Neural cell (in vitro differentiated cells): ENCODE data around the gene UNC45A. TPM values are rescaled to one million over a fixed set of nuclear protein-coding genes. Genes with fewer than 3 reads are reported as not detected.

ENCODE experiments used
- H2AFZ ChIP-seq: fragments of 200-600, 300-800 bp; sonication (generic), shearing (Covaris generic); 2 replicates; pipeline ENCODE4 v1.6.0; 2014; ENCODE audit warnings: low read depth, mild to moderate bottlenecking, antibody characterized with exemption, low read length, moderate library complexity
- H3F3A ChIP-seq: fragments of 200-600 bp; shearing (Covaris generic); 2 replicates; pipeline ENCODE4 v1.6.1; 2016; ENCODE audit warnings: mild to moderate bottlenecking, moderate library complexity, mixed read lengths, antibody characterized with exemption, low read length; ENCODE audit not compliant: insufficient read depth, poor library complexity, severe bottlenecking
- H3K27ac ChIP-seq: fragments of 200-600, 300-800 bp; sonication (generic), shearing (Covaris generic); 2 replicates; pipeline ENCODE4 v1.5.1; 2014; ENCODE audit warnings: mild to moderate bottlenecking, low read length, moderate library complexity
- H3K27me3 ChIP-seq: fragments of 300-800, 200-600 bp; sonication (generic), shearing (Covaris generic); 2 replicates; pipeline ENCODE4 v1.6.0; 2014; ENCODE audit warnings: mild to moderate bottlenecking, low read depth, low read length, moderate library complexity; ENCODE audit not compliant: insufficient read depth
- H3K36me3 ChIP-seq: fragments of 300-800, 200-600 bp; sonication (generic), shearing (Covaris generic); 2 replicates; pipeline ENCODE4 v1.5.1; 2014; ENCODE audit warnings: mild to moderate bottlenecking, antibody characterized with exemption, low read length, moderate library complexity; ENCODE audit not compliant: insufficient read depth
- H3K4me2 ChIP-seq: fragments of 300-800, 200-600 bp; sonication (generic), shearing (Covaris generic); 2 replicates; pipeline ENCODE4 v1.6.0; 2014; ENCODE audit warnings: mild to moderate bottlenecking, low read length
- H3K4me3 ChIP-seq: fragments of 300-800, 200-600 bp; sonication (generic), shearing (Covaris generic); 2 replicates; pipeline ENCODE4 v1.5.1; 2014; ENCODE audit warnings: mild to moderate bottlenecking, low read length, moderate library complexity
- H3K79me2 ChIP-seq: fragments of 200-600 bp; shearing (Covaris generic); replicated peaks from 2 replicates; pipeline ENCODE4 v1.6.0; 2014; ENCODE audit warnings: mild to moderate bottlenecking, low read length, moderate library complexity; ENCODE audit not compliant: insufficient read depth
- H3K9ac ChIP-seq: fragments of 300-800, 200-600 bp; sonication (generic), shearing (Covaris generic); 2 replicates; pipeline ENCODE4 v1.6.1; 2016; ENCODE audit warnings: mild to moderate bottlenecking, low read length, mixed read lengths
- H3K9me2 ChIP-seq: fragments of 200-600 bp; shearing (Covaris generic); 2 replicates; pipeline ENCODE4 v1.6.1; 2016; ENCODE audit warnings: mild to moderate bottlenecking, low read length, mixed read lengths; ENCODE audit not compliant: insufficient read depth
- H3K9me3 ChIP-seq: fragments of 200-600, 300-800 bp; sonication (generic), shearing (Covaris generic); 2 replicates; pipeline ENCODE4 v1.6.1; 2016; ENCODE audit warnings: mild to moderate bottlenecking, mixed run types, low read length, moderate library complexity, mixed read lengths
- H4K20me1 ChIP-seq: fragments of 200-600 bp; shearing (Covaris generic); 2 replicates; pipeline ENCODE4 v1.6.1; 2016; ENCODE audit warnings: mild to moderate bottlenecking, mixed run types; ENCODE audit not compliant: insufficient read depth
- CTCF ChIP-seq: fragments of 450-650 bp; IDR thresholded peaks from 2 replicates; pipeline ENCODE4 v1.5.1; 2014; ENCODE audit warnings: antibody characterized with exemption, mild to moderate bottlenecking, moderate library complexity; ENCODE audit not compliant: poor library complexity, severe bottlenecking
- EP300 ChIP-seq: fragments of 450-650 bp; conservative IDR thresholded peaks from 2 replicates; pipeline ENCODE4 v1.6.1; 2014; ENCODE audit warnings: antibody characterized with exemption, mild to moderate bottlenecking, moderate library complexity; ENCODE audit not compliant: poor library complexity, severe bottlenecking
- EZH2 ChIP-seq: fragments of 200-600, 300-800 bp; shearing (Covaris generic), sonication (generic); IDR thresholded peaks from 2 replicates; pipeline ENCODE4 v1.6.1; 2014; ENCODE audit warnings: antibody characterized with exemption, low read length, borderline replicate concordance, mild to moderate bottlenecking; ENCODE audit not compliant: insufficient read depth, poor library complexity, severe bottlenecking
- MXI1 ChIP-seq: fragments of 450-650 bp; conservative IDR thresholded peaks from 2 replicates; pipeline ENCODE4 v1.6.1; 2014; ENCODE audit warnings: antibody characterized with exemption, mild to moderate bottlenecking; ENCODE audit not compliant: poor library complexity, severe bottlenecking
- POLR2AphosphoS5 ChIP-seq: IDR thresholded peaks from 2 replicates; pipeline ENCODE4 v1.6.1; 2012
- RAD21 ChIP-seq: fragments of 450-650 bp; conservative IDR thresholded peaks from 2 replicates; pipeline ENCODE4 v1.6.1; 2014; ENCODE audit warnings: antibody characterized with exemption, mild to moderate bottlenecking, moderate library complexity
- SMC3 ChIP-seq: fragments of 450-650 bp; conservative IDR thresholded peaks from 2 replicates; pipeline ENCODE4 v1.6.1; 2014; ENCODE audit warnings: antibody characterized with exemption, mild to moderate bottlenecking, moderate library complexity; ENCODE audit not compliant: poor library complexity
- TAF1 ChIP-seq: IDR thresholded peaks from 2 replicates; pipeline ENCODE4 v1.6.1; 2012; ENCODE audit warnings: low read depth
- polyA plus RNA-seq: library from polyadenylated mRNA; depleted of rRNA; stranded (reverse); fragments of >200 nt; gene quantifications from 2 replicates; pipeline ENCODE4 v1.2.3, GENCODE V29; 2014
- TF ChIP-seq, protein P1 (sequence below): IDR thresholded peaks from 2 replicates; pipeline ENCODE4 v1.6.1; 2012; ENCODE audit warnings: borderline replicate concordance

The UNC45A gene
- polyA plus RNA-seq, 1 donor from 2014 or later: 41.3 TPM

- Histone ChIP-seq H3K36me3 (no peaks in the 10 kb centered on the region), H3F3A (no peaks in the 10 kb centered on the region), H3K4me3 (no peak overlapping the region), H3K9me3 (no peaks in the 10 kb centered on the region), H4K20me1 (no peaks in the 10 kb centered on the region), H3K9me2 (no peaks in the 10 kb centered on the region), H3K27ac (no peak overlapping the region), H3K4me2 (no peak overlapping the region), H3K79me2 (no peaks in the 10 kb centered on the region), H3K9ac (no peak overlapping the region), H3K27me3 (no peaks in the 10 kb centered on the region), H2AFZ (no peak overlapping the region)
- no peak for TF ChIP-seq CTCF
These were observed 35.2 kb downstream of the UNC45A start for GRCh38 chr15:90970274-90970673.

- H3K36me3 ChIP-seq: no peaks in the 10 kb centered on the region
- H4K20me1 ChIP-seq: no peaks in the 10 kb centered on the region
- TF ChIP-seq CTCF (no peak), POLR2AphosphoS5 (no peak), MXI1 (no peak), RAD21 (no peak), EZH2 (no peak), SMC3 (no peak), TAF1 (no peak), EP300 (no peak)
- TF ChIP-seq, protein P1, sequence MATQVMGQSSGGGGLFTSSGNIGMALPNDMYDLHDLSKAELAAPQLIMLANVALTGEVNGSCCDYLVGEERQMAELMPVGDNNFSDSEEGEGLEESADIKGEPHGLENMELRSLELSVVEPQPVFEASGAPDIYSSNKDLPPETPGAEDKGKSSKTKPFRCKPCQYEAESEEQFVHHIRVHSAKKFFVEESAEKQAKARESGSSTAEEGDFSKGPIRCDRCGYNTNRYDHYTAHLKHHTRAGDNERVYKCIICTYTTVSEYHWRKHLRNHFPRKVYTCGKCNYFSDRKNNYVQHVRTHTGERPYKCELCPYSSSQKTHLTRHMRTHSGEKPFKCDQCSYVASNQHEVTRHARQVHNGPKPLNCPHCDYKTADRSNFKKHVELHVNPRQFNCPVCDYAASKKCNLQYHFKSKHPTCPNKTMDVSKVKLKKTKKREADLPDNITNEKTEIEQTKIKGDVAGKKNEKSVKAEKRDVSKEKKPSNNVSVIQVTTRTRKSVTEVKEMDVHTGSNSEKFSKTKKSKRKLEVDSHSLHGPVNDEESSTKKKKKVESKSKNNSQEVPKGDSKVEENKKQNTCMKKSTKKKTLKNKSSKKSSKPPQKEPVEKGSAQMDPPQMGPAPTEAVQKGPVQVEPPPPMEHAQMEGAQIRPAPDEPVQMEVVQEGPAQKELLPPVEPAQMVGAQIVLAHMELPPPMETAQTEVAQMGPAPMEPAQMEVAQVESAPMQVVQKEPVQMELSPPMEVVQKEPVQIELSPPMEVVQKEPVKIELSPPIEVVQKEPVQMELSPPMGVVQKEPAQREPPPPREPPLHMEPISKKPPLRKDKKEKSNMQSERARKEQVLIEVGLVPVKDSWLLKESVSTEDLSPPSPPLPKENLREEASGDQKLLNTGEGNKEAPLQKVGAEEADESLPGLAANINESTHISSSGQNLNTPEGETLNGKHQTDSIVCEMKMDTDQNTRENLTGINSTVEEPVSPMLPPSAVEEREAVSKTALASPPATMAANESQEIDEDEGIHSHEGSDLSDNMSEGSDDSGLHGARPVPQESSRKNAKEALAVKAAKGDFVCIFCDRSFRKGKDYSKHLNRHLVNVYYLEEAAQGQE: no peak
- H3K9me3 ChIP-seq: no peaks in the 10 kb centered on the region
- H3K79me2 ChIP-seq: no peaks in the 10 kb centered on the region
- H2AFZ ChIP-seq: no peak overlapping the region
- no peaks in the 10 kb centered on the region for H3F3A ChIP-seq
- no peak overlapping the region for H3K4me2 ChIP-seq
- H3K9ac ChIP-seq: no peak overlapping the region
- H3K27me3 ChIP-seq: no peaks in the 10 kb centered on the region
- H3K27ac ChIP-seq: no peak overlapping the region
- H3K4me3 ChIP-seq: no peak overlapping the region
- H3K9me2 ChIP-seq: no peaks in the 10 kb centered on the region
These were observed 37.0 kb downstream of the UNC45A start for GRCh38 chr15:90972133-90972532.
